Astrocyte (in vitro differentiated cells and primary cell): ENCODE results near the gene SEL1L. TPM values are rescaled to one million over a fixed set of nuclear protein-coding genes. Genes with fewer than 3 reads are reported as not detected.

Experiments used
- DNase-seq: peaks from one replicate; pipeline ENCODE4 v3.0.0-alpha.2; 2010; ENCODE audit warnings: low read depth
- FAIRE-seq: peaks from 2 replicates; lab custom pipeline; 2011; peaks lifted over from hg19 to GRCh38; lab: Jason Lieb, UNC
- H2AFZ ChIP-seq: 2 replicates; pipeline ENCODE4 v1.6.0; 2012; ENCODE audit warnings: low read depth, low read length, inconsistent platforms
- H3K27ac ChIP-seq: 2 replicates; pipeline ENCODE4 v1.5.1; 2011; ENCODE audit warnings: low read depth, low read length, inconsistent platforms
- H3K27me3 ChIP-seq: 2 replicates; pipeline ENCODE4 v1.6.0; 2011; ENCODE audit warnings: low read length, inconsistent platforms; ENCODE audit not compliant: insufficient read depth
- H3K36me3 ChIP-seq: 2 replicates; pipeline ENCODE4 v1.5.1; 2011; ENCODE audit warnings: low read length, inconsistent platforms; ENCODE audit not compliant: insufficient read depth
- H3K4me1 ChIP-seq: 2 replicates; pipeline ENCODE4 v1.5.1; 2011; ENCODE audit warnings: low read length, inconsistent platforms; ENCODE audit not compliant: insufficient read depth
- H3K4me2 ChIP-seq: 2 replicates; pipeline ENCODE4 v1.6.0; 2012; ENCODE audit warnings: low read length, inconsistent platforms
- H3K4me3 ChIP-seq: 2 replicates; pipeline ENCODE4 v1.5.1; 2011; ENCODE audit warnings: low read depth, mild to moderate bottlenecking, low read length, inconsistent platforms; ENCODE audit not compliant: insufficient read depth
- H3K79me2 ChIP-seq: 2 replicates; pipeline ENCODE4 v1.6.0; 2012; ENCODE audit warnings: mild to moderate bottlenecking, low read length, inconsistent platforms; ENCODE audit not compliant: insufficient read depth
- H3K9ac ChIP-seq: 2 replicates; pipeline ENCODE4 v1.6.0; 2012; ENCODE audit warnings: mild to moderate bottlenecking, low read length, inconsistent platforms
- H3K9me3 ChIP-seq: 2 replicates; pipeline ENCODE4 v1.5.1; 2012; ENCODE audit warnings: low read depth, mild to moderate bottlenecking, low read length, inconsistent platforms; ENCODE audit not compliant: insufficient read depth
- H4K20me1 ChIP-seq: 2 replicates; pipeline ENCODE4 v1.6.0; 2012; ENCODE audit warnings: low read length, inconsistent platforms; ENCODE audit not compliant: insufficient read depth
- H3K27ac Mint-ChIP-seq: one replicate; pipeline ENCODE4 v1.8.0; 2021; ENCODE audit warnings: mild to moderate bottlenecking, mixed read lengths; ENCODE audit not compliant: unreplicated experiment
- H3K27me3 Mint-ChIP-seq: one replicate; pipeline ENCODE4 v1.8.0; 2021; ENCODE audit warnings: low read depth, mixed read lengths; ENCODE audit not compliant: unreplicated experiment
- H3K36me3 Mint-ChIP-seq: one replicate; pipeline ENCODE4 v1.8.0; 2021; ENCODE audit warnings: low read depth, mixed read lengths; ENCODE audit not compliant: unreplicated experiment
- H3K4me1 Mint-ChIP-seq: one replicate; pipeline ENCODE4 v1.8.0; 2021; ENCODE audit warnings: low read depth, mixed read lengths; ENCODE audit not compliant: unreplicated experiment
- H3K4me3 Mint-ChIP-seq: one replicate; pipeline ENCODE4 v1.8.0; 2021; ENCODE audit warnings: mild to moderate bottlenecking, moderate library complexity, mixed read lengths; ENCODE audit not compliant: unreplicated experiment
- H3K9me3 Mint-ChIP-seq: one replicate; pipeline ENCODE4 v1.8.0; 2021; ENCODE audit warnings: mild to moderate bottlenecking, mixed read lengths; ENCODE audit not compliant: unreplicated experiment
- CTCF ChIP-seq: IDR thresholded peaks from 2 replicates; pipeline ENCODE4 v1.5.1; 2011; ENCODE audit warnings: low read depth, mild to moderate bottlenecking, inconsistent platforms, low read length, moderate library complexity; ENCODE audit not compliant: insufficient read depth
- EZH2 ChIP-seq: IDR thresholded peaks from 2 replicates; pipeline ENCODE4 v1.6.1; 2012; ENCODE audit warnings: mild to moderate bottlenecking, low read length, inconsistent platforms; ENCODE audit not compliant: insufficient read depth
- total RNA-seq: library from RNA; stranded (reverse); gene quantifications from 2 replicates; pipeline ENCODE4 v1.2.1, GENCODE V29; 2021

SEL1L gene
- total RNA-seq, 1 donor from 2014 or later, result 108 TPM

- Mint-ChIP-seq H3K4me3 (no peak overlapping the region), H3K36me3 (peaks cover 9% of the 10 kb centered on the region), H3K27me3 (no peaks in the 10 kb centered on the region), H3K27ac (no peak overlapping the region), H3K9me3 (no peaks in the 10 kb centered on the region), H3K4me1 (no peaks in the 10 kb centered on the region)
- H3K27me3 ChIP-seq, result no peaks in the 10 kb centered on the region
- no peak overlapping the region for H3K4me3 ChIP-seq
- H4K20me1 ChIP-seq, result no peaks in the 10 kb centered on the region
- H3K79me2 ChIP-seq, result no peaks in the 10 kb centered on the region
- no peaks in the 10 kb centered on the region for H3K4me1 ChIP-seq
- H3K4me2 ChIP-seq, result no peak overlapping the region
- no peak for TF ChIP-seq EZH2
- no peak for TF ChIP-seq CTCF
- H3K9ac ChIP-seq, result no peak overlapping the region
- H3K9me3 ChIP-seq, result no peaks in the 10 kb centered on the region
- FAIRE-seq (no peak), DNase-seq (no peak)
- H3K27ac ChIP-seq, result no peak overlapping the region
- peaks cover 55% of the 10 kb centered on the region for H3K36me3 ChIP-seq
- no peak overlapping the region for H2AFZ ChIP-seq
Measured at GRCh38 chr14:81485372-81485771, 48.3 kb downstream of the SEL1L start.

- no peaks in the 10 kb centered on the region for H3K4me1 Mint-ChIP-seq
- no peak overlapping the region for H3K4me3 ChIP-seq
Measured at GRCh38 chr14:81484120-81484519, 49.5 kb downstream of the SEL1L start.

More at GRCh38 chr14:81484120-81484519, 49.5 kb downstream of the SEL1L start:
- Mint-ChIP-seq H3K27me3 (no peaks in the 10 kb centered on the region), H3K27ac (no peak overlapping the region), H3K36me3 (peaks cover 6% of the 10 kb centered on the region), H3K9me3 (no peaks in the 10 kb centered on the region), H3K4me3 (no peak overlapping the region)
- TF ChIP-seq CTCF (no peak), EZH2 (no peak)
- no peaks in the 10 kb centered on the region for H3K9me3 ChIP-seq
- no peak overlapping the region for H2AFZ ChIP-seq
- H3K4me2 ChIP-seq, result no peak overlapping the region
- FAIRE-seq (no peak), DNase-seq (no peak)
- no peaks in the 10 kb centered on the region for H3K4me1 ChIP-seq
- H3K9ac ChIP-seq, result no peak overlapping the region
- H4K20me1 ChIP-seq, result no peaks in the 10 kb centered on the region
- no peak overlapping the region for H3K27ac ChIP-seq
- H3K36me3 ChIP-seq, result peaks cover 47% of the 10 kb centered on the region
- no peaks in the 10 kb centered on the region for H3K79me2 ChIP-seq
- H3K27me3 ChIP-seq, result no peaks in the 10 kb centered on the region
